ENCODE results near the gene CYB561A3.

GRCh38 chr11:61350803-61351202, 10.9 kb downstream of the CYB561A3 start:
- no peak for TF ChIP-seq POLR2A (IDR thresholded peaks at IDR 0.05)
- no peak for TF ChIP-seq CTCF (IDR thresholded peaks at IDR 0.05)

All from Peyer's patch (tissue), 4 donors.